Erythroblast (primary cell): Measurements from ENCODE around the gene DDX56.

Source experiments
- DNase-seq, 2 experiments: peaks; one replicate each; lab custom pipeline; 2025; lab: John Stamatoyannopoulos, UW
- GATA1 ChIP-seq: IDR thresholded peaks from 2 replicates; pipeline ENCODE4 v1.6.1; 2011; ENCODE audit warnings: low read depth, mild to moderate bottlenecking, control low read depth, low read length, moderate library complexity
- POLR2A ChIP-seq: IDR thresholded peaks from 2 replicates; pipeline ENCODE4 v1.6.1; 2011; ENCODE audit warnings: mild to moderate bottlenecking, low read length

DDX56 gene

GRCh38 chr7:44522315-44522714, 51.4 kb downstream of the DDX56 start:
- TF ChIP-seq GATA1 (no peak), POLR2A (no peak)
- no peak for DNase-seq

GRCh38 chr7:44521347-44522095, 52.2 kb downstream of the DDX56 start:
- no peak for DNase-seq
- no peak for TF ChIP-seq GATA1
- no peak for TF ChIP-seq POLR2A

- no peak for DNase-seq
- TF ChIP-seq GATA1 (no peak), POLR2A (no peak)
These were observed 53.1 kb downstream of the DDX56 start for GRCh38 chr7:44520574-44520973.

GRCh38 chr7:44519546-44519945, 54.2 kb downstream of the DDX56 start:
- DNase-seq = no peak
- TF ChIP-seq POLR2A = no peak
- no peak for TF ChIP-seq GATA1

GRCh38 chr7:44518761-44519160, 54.9 kb downstream of the DDX56 start:
- TF ChIP-seq POLR2A (no peak), GATA1 (no peak)
- no peak for DNase-seq

- no peak for TF ChIP-seq POLR2A
- TF ChIP-seq GATA1 = no peak
- no peak for DNase-seq
These were observed 56.5 kb downstream of the DDX56 start for GRCh38 chr7:44517175-44517574.
